ENCODE data around the gene FAM151B. TPM values are rescaled to one million over a fixed set of nuclear protein-coding genes. Genes with fewer than 3 reads are reported as not detected.
A peak's percentile ranks its signal among the peaks of the same experiment; 100 is the strongest.

The FAM151B gene
- total RNA-seq, 1 experiment from 2014 or later = 2.1 TPM

DNA sequence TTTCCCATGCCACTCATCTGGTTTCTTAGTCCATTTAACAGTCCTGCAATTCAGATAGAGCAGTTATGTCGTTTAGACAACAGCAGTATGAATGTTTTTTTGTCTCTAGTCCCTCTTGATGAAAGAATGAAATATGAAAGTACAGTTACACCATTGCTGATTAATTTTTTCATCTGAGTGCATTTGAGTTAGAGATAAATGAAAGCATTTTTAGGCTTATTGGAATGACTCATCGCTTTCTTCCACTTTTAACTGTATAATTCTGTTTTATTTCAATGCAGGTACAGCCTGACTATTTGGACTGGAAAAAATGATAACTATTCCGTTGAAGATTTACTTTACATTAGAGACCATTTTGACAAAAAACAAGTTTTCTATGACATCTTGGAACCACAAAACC, 53.5 kb downstream of the FAM151B start:
- no peaks in the 10 kb centered on the region for H3K4me1 ChIP-seq (replicated peaks)
- DNase-seq (ENCODE audit: low read depth in 1 of 2, low spot score in 2 of 2) = no peak

DNA sequence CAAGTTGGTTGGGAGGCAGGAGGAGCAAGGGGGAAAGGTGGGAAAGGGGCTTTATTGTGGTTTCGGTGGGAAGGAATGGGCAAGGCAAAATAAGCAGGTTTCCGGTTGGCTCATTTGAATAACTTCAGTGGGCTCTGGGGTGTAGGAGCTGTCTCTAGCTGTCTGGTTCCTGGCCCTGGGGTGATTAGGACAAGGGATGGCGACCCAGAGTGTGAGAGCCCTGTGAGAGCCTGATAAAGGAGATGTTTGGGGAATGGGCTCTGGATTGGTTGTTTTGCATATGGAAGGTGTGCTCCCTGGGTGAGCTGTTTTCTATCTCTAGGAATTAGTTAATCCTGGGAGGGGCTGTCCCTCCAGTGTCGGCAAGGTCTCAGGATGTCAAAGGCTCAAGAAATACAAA, 66.7 kb downstream of the FAM151B start:
- no peak overlapping the region for H3K4me3 ChIP-seq
- H3K27me3 ChIP-seq (replicated peaks) = peaks cover 6% of the 10 kb centered on the region
- no peaks in the 10 kb centered on the region for H3K9me3 ChIP-seq (replicated peaks)

More for the DNA sequence above, 53.5 kb downstream of the FAM151B start:
- no peak overlapping the region for H3K4me3 ChIP-seq
- no peaks in the 10 kb centered on the region for H3K36me3 ChIP-seq
- peaks cover 4% of the 10 kb centered on the region; the same call in 1 of the 2 replicates for H3K27me3 ChIP-seq (replicated peaks)
- no peaks in the 10 kb centered on the region for H3K9me3 ChIP-seq (replicated peaks)
- no peak overlapping the region for H3K27ac ChIP-seq

DNA sequence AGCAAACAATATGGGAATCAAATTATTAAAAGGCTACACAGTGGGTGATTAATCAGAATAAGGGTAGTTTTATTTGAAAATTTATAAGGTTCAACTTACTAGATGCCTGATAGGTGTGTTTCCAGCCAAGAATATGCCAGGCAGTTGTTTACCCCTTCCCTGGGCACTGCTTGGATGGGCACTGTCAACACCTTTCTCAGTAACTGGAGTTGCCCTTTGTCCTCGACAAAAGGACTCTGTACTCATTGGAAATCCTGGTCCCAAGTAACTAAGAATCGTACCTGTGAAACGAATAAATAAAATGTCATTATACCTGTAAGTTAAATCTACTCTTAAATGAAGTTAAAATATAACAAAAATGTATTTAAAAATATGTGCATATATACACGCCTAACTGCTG, 67.2 kb downstream of the FAM151B start:
- no peak for DNase-seq (ENCODE audit: low read depth in 1 of 2, low spot score in 2 of 2)
- peaks cover 10% of the 10 kb centered on the region for H3K27me3 ChIP-seq (replicated peaks)
- H3K27ac ChIP-seq = no peak overlapping the region

More for the DNA sequence above, 66.7 kb downstream of the FAM151B start:
- no peaks in the 10 kb centered on the region for H3K4me1 ChIP-seq (replicated peaks)
- no peak for DNase-seq (ENCODE audit: low read depth in 1 of 2, low spot score in 2 of 2)
- no peaks in the 10 kb centered on the region for H3K36me3 ChIP-seq
- no peak overlapping the region for H3K27ac ChIP-seq

DNA sequence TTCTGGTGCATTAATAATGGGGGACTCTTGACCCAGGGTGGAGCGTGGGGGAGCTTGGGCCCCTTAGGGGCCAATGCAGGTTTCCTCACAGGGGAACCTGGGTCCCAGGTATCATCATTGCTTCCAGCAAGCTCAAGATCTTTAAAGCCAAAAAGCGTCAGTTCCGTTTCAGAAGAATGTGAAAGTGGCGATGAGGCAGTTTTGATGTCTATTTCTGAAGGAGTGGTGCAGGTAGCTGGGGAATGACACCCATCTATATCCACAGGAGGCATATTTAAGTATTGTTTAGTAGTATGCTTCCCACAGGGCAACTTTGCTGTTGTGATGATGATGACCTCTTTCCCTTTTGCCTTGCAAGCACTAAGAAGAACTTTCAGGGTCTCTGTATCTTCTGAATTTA, 71.3 kb downstream of the FAM151B start:
- Histone ChIP-seq H3K36me3 (no peaks in the 10 kb centered on the region), H3K27me3 (replicated peaks) (peaks cover 39% of the 10 kb centered on the region), H3K4me1 (replicated peaks) (no peaks in the 10 kb centered on the region)

More for the DNA sequence above, 67.2 kb downstream of the FAM151B start:
- H3K4me1 ChIP-seq (replicated peaks) = no peaks in the 10 kb centered on the region
- H3K4me3 ChIP-seq = no peak overlapping the region
- H3K9me3 ChIP-seq (replicated peaks) = no peaks in the 10 kb centered on the region
- H3K36me3 ChIP-seq = no peaks in the 10 kb centered on the region

DNA sequence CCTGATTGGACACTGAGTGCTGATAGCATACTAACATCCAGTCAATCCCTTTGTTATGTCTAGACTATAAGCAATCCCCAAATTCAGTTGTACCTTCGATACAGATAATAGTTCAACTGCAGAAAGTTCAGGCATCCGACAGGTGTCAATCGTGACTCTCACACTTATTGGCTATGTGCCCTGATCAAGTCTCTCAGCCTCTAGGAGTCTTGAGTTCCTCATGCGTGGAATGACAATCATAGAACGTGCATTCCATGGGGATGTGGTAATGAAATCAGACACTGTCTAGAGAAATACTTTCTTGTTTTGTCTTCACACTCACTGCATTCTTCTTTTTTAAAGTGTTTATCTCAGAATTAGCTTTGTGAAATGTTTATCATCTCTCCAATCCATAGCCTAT, 77.4 kb downstream of the FAM151B start:
- Histone ChIP-seq H3K27me3 (replicated peaks) (peaks cover 62% of the 10 kb centered on the region), H3K4me1 (replicated peaks) (peaks cover 8% of the 10 kb centered on the region), H3K36me3 (no peaks in the 10 kb centered on the region), H3K4me3 (no peak overlapping the region), H3K27ac (no peak overlapping the region), H3K9me3 (replicated peaks) (no peaks in the 10 kb centered on the region)
- DNase-seq (ENCODE audit: low read depth in 1 of 2, low spot score in 2 of 2) = no peak

More for the DNA sequence above, 71.3 kb downstream of the FAM151B start:
- no peak for DNase-seq (ENCODE audit: low read depth in 1 of 2, low spot score in 2 of 2)
- Histone ChIP-seq H3K27ac (no peak overlapping the region), H3K9me3 (replicated peaks) (no peaks in the 10 kb centered on the region), H3K4me3 (no peak overlapping the region)

DNA sequence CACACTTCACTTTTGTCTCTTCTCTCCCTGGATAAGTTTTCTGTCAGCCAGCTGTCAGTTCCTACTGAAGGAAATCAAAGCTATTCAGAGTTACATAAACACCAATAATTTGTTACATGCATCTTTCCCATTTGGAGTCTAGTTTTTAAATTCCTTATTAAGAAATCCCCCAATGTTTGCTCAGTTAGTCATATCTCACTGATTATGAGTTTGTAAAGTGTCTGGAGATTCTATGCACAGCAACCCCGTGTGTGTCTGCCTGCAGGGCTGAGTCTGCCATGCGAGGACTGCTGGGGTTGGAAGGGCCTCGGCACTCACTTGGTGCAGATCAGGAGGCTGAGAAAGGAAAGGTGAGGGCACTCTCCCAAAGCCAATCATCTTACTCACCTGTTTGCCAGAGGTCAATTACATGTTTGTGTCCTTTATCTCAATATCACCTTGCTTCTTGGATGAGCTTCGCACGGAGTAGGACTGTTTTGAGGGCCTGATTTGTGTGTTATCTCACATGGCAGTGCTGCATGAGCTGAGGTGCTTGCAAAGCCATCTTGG, 78.9 kb downstream of the FAM151B start:
- Histone ChIP-seq H3K27me3 (replicated peaks) (peaks cover 65% of the 10 kb centered on the region), H3K9me3 (replicated peaks) (no peaks in the 10 kb centered on the region), H3K27ac (no peak overlapping the region), H3K36me3 (no peaks in the 10 kb centered on the region), H3K4me3 (no peak overlapping the region), H3K4me1 (replicated peaks) (peaks cover 8% of the 10 kb centered on the region)
- no peak for DNase-seq (ENCODE audit: low read depth in 1 of 2, low spot score in 2 of 2)

DNA sequence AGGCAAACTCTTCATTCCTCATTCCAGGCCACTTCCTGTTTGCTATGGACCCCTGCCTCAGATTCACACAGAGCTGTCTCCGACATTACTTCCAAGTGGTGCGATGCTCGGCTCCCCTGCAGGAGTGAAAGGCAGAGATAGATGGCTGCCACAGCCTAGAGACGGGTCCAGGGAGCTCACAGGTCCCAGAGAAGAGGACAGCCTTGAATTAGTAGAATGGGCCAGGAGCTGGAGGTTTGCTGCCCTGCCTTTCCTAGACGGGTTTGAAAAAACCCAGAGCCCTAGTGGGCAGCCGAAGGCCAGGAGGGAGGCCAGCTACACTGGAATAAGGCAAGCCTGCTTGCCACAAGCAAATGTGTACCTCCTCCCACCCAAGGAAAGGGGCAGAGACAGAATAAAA, 80.4 kb downstream of the FAM151B start:
- Histone ChIP-seq H3K4me1 (replicated peaks) (peaks cover 8% of the 10 kb centered on the region), H3K27ac (no peak overlapping the region), H3K4me3 (no peak overlapping the region), H3K27me3 (replicated peaks) (peaks cover 64% of the 10 kb centered on the region), H3K36me3 (no peaks in the 10 kb centered on the region), H3K9me3 (replicated peaks) (no peaks in the 10 kb centered on the region)
- no peak for DNase-seq (ENCODE audit: low read depth in 1 of 2, low spot score in 2 of 2)

DNA sequence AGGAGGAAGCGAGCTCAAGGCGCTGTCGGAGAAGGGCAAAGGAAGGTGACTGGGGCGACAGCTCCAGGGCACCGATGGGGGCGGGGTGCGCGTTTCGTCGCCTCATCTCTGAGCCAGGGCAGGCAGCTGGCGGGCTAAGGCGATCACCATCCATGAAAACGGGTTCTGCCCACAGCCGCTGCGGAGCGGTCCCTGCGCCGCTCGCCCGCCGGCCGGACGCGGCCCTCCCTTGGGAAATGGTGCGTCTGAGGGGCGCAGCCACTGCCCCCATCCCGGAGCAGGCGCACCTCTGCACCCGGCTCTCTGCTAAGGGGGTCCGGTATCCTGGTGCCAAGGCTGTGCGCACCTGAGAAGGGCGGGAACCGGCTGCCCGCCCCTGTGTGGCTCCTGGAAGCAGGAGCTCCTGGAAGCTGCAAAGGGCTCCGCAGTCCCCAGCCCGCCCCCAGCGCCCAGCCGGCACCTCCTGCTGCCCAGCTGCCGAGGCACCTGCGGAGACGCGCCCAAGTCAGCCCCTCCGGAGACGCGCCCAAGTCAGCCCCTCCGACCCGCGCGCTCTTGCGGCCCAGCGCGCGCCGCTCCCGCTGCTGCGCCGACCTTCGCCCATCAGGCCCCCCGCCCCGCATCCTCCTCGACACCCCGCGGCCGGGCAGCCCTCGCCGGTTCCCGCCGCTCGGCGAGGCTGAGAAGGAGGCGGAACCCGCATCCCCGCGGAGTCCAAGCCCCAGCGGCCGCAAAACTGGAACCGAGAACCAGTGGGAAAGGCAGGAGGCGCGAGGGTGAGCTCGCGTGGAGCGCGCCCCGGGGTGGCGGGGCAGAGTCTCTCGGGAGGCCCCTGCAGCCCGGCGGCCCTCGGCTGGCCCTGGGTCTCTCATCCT, 81.4 kb downstream of the FAM151B start:
- DNase-seq (ENCODE audit: low read depth in 1 of 2, low spot score in 2 of 2) = no peak
- no peak overlapping the region; the same call in 1 of the 2 replicates for H3K4me3 ChIP-seq
- no peaks in the 10 kb centered on the region; the same call in 1 of the 2 replicates for H3K9me3 ChIP-seq (replicated peaks)
- H3K27ac ChIP-seq = no peak overlapping the region
- H3K27me3 ChIP-seq (replicated peaks) = peaks cover 58% of the 10 kb centered on the region
- peaks cover 8% of the 10 kb centered on the region for H3K4me1 ChIP-seq (replicated peaks)
- H3K36me3 ChIP-seq = no peaks in the 10 kb centered on the region

DNA sequence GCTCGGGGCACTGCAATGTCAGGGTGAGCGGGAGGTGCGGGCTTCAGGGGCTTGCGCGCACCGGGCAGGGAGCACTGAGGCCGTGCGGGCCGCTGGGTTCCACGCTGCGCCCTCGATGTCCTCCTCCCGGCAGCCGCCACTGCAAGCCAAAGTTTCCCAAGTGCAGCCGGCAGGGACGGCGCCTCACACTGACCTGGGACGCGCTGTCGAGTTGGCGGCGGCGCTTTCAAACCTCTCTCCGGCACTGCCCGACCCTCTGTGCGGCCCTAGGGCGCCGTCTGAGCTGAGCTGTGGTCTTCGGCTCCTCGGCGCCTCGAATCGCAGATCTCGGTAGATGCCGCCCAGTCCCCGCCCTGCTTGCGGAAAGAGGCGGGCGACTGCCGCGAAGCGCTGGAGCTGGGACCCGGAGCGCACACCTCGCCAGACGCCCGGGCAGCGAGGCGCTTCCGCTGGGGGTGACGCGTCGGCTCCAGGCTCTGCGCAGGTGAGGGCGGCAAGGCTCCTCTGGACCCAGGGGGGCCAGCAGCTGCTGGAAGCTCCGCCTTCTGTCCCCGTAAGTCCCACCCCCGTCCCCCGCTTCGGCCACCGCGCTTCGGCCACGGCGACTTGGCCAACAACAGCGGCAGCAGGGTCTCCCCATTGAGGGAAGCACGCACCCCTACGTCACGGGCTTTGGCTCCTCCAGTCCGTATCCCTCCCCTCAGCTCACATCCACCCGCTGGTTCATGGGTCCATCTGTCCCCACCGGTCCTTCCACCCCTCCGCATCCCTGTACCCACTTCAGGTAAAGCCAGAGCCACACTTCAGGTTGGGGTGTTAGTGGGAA, 82.3 kb downstream of the FAM151B start, which contains the start of gene ANKRD34B:
TSS of gene ANKRD34B (minus strand) at position 320 of the 826 bp plus-strand sequence. CDS start 10,261 bp downstream, outside the sequence.
- peaks cover 8% of the 10 kb centered on the region for H3K4me1 ChIP-seq (replicated peaks)
- H3K36me3 ChIP-seq = no peaks in the 10 kb centered on the region
- H3K27me3 ChIP-seq (replicated peaks) = peaks cover 63% of the 10 kb centered on the region
- peak in 1 of 2 experiments; percentile 9 for DNase-seq (ENCODE audit: low read depth in 1 of 2, low spot score in 2 of 2)
- peak within 1 kb of the TSS; percentile 11; the same call in 1 of the 2 replicates for H3K4me3 ChIP-seq
- no peak within 1 kb of the TSS for H3K27ac ChIP-seq
- no peaks in the 10 kb centered on the region; the same call in 1 of the 2 replicates for H3K9me3 ChIP-seq (replicated peaks)

DNA sequence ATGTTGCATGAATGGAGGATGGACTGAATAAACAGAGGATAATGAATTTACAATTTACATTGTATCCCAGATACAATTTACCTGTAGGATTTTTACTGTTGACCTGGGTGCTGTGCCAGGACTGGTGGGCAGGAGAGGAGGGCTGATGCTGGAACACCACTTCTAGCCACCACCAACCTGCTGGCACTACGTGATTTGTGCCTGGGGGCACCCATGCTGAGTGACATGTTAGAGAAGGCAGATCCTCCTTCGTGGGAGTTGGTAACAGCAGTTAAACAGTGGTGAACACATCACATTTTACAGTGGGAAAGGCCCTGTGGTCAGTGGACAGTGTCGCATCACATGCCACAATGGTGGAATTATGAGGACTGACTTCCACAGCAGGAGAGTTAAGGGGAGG, 85.2 kb downstream of the FAM151B start:
- no peak for DNase-seq (ENCODE audit: low read depth in 1 of 2, low spot score in 2 of 2)
- Histone ChIP-seq H3K27me3 (replicated peaks) (peaks cover 63% of the 10 kb centered on the region), H3K36me3 (no peaks in the 10 kb centered on the region), H3K4me1 (replicated peaks) (peaks cover 8% of the 10 kb centered on the region), H3K9me3 (replicated peaks) (no peaks in the 10 kb centered on the region; the same call in 1 of the 2 replicates), H3K27ac (no peak overlapping the region), H3K4me3 (no peak overlapping the region)

DNA sequence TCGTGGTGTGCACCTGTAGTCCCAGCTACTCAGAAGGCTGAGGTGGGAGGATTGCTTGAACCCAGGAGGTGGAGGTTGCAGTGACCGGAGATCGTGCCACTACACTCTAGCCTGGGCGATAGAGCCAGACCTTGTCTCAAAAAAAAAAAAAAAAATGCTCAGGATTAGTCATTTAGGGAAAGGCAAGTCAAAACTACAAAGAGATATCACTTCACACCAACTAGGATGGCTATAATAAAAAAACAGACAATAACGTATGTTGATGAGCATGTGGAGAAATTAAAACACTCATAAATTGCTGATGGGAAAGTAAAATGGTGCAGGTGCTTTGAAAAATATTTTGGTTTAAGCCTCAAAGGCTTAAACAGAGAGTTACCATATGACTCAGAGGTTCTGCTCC, 88.5 kb downstream of the FAM151B start:
- Histone ChIP-seq H3K27me3 (replicated peaks) (peaks cover 31% of the 10 kb centered on the region), H3K27ac (no peak overlapping the region)

DNA sequence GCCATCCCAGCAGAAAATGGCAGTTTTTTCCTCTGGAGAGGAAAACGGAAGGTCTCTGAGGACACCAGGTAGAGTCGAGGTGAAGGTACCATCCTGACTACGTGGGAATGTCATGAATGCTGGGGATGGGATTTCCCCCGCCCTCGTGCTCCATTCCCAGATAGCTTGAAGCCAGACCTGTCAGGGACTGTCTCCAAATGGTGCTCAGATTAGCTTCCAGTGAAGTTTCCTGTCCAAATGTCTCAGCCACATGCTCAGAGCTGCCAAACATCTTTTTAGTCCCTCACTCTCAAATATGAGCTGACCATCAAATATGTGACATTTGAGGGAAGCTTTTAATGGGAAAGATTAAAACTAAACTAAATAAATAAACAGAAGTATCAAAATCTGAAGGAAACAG, 89.8 kb downstream of the FAM151B start:
- H3K4me1 ChIP-seq (replicated peaks) = no peaks in the 10 kb centered on the region
- DNase-seq (ENCODE audit: low read depth in 1 of 2, low spot score in 2 of 2) = no peak
- no peak overlapping the region for H3K4me3 ChIP-seq

More for the DNA sequence above, 88.5 kb downstream of the FAM151B start:
- Histone ChIP-seq H3K36me3 (no peaks in the 10 kb centered on the region), H3K4me1 (replicated peaks) (no peaks in the 10 kb centered on the region), H3K9me3 (replicated peaks) (no peaks in the 10 kb centered on the region; the same call in 1 of the 2 replicates), H3K4me3 (no peak overlapping the region)
- no peak for DNase-seq (ENCODE audit: low read depth in 1 of 2, low spot score in 2 of 2)

DNA sequence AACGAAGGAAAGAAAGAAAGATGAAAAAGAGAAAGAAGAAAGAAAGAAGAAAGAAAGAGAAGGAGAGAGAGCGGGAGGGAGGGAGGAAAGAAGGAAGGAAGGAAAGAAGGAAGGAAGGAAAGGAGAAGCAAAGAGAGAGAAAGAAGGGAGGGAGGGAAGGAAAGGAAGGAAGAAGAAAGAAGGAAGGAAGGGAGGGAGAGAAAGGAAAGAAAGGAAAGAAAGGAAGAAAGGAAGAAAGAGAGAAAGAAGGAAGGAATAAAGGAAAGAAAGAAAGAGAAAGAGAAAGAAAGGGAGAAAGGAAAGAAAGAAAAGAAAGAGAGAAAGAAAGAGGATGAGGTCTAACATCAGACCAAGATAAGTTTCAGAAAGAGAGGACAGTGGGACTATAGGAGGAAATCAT, 91.2 kb downstream of the FAM151B start:
- DNase-seq (ENCODE audit: low read depth in 1 of 2, low spot score in 2 of 2) = no peak
- Histone ChIP-seq H3K9me3 (replicated peaks) (no peaks in the 10 kb centered on the region; the same call in 1 of the 2 replicates), H3K4me3 (no peak overlapping the region), H3K27ac (no peak overlapping the region), H3K27me3 (replicated peaks) (peaks cover 19% of the 10 kb centered on the region), H3K36me3 (no peaks in the 10 kb centered on the region), H3K4me1 (replicated peaks) (no peaks in the 10 kb centered on the region)

More for the DNA sequence above, 89.8 kb downstream of the FAM151B start:
- Histone ChIP-seq H3K27ac (no peak overlapping the region), H3K27me3 (replicated peaks) (peaks cover 20% of the 10 kb centered on the region), H3K36me3 (no peaks in the 10 kb centered on the region), H3K9me3 (replicated peaks) (no peaks in the 10 kb centered on the region; the same call in 1 of the 2 replicates)

Data from SJSA1 (cell line).